Adrenal gland (tissue), 5 donors: ENCODE results near the gene CRTC1.

ENCODE experiments used
- CTCF ChIP-seq, 6 experiments: fragments of 450-650 bp in 4 of 6; fragments of 200-600 bp in 2 of 6; sonication (generic) in 1 of 6; IDR thresholded peaks; 1 replicate in 5 of 6; 2 replicates in 1 of 6; pipeline versions ENCODE4 v1.5.1 to v1.8.0; 2016 to 2021; ENCODE audit warnings: antibody characterized with exemption in 6 of 6, mild to moderate bottlenecking in 2 of 6, moderate library complexity in 1 of 6
- POLR2A ChIP-seq, 2 donors: fragments of 450-650 bp; IDR thresholded peaks; one replicate each; pipeline ENCODE4 v1.6.1; 2017; ENCODE audit warnings: antibody characterized with exemption in 2 of 2, mild to moderate bottlenecking in 2 of 2, moderate library complexity in 1 of 2
- donor health status: DM: no; HTN: no; CAD: no.

GRCh38 chr19:18771328-18772242, 88.1 kb downstream of the CRTC1 start:
- TF ChIP-seq CTCF (IDR thresholded peaks at IDR 0.05) (no peak), POLR2A (IDR thresholded peaks at IDR 0.05) (no peak)
